Occipital lobe (tissue), 2 donors: ENCODE results near the gene FAM135A. TPM values are rescaled to one million over a fixed set of nuclear protein-coding genes. Genes with fewer than 3 reads are reported as not detected.

Experiments
- DNase-seq: peaks from one replicate; lab custom pipeline; 2025; lab: John Stamatoyannopoulos, UW
- total RNA-seq: library from RNA; depleted of rRNA; stranded (reverse); fragments of >200 nt; gene quantifications from one replicate; pipeline ENCODE4 v1.2.3, GENCODE V29; 2014

The FAM135A gene
- total RNA-seq = 161 TPM

DNA sequence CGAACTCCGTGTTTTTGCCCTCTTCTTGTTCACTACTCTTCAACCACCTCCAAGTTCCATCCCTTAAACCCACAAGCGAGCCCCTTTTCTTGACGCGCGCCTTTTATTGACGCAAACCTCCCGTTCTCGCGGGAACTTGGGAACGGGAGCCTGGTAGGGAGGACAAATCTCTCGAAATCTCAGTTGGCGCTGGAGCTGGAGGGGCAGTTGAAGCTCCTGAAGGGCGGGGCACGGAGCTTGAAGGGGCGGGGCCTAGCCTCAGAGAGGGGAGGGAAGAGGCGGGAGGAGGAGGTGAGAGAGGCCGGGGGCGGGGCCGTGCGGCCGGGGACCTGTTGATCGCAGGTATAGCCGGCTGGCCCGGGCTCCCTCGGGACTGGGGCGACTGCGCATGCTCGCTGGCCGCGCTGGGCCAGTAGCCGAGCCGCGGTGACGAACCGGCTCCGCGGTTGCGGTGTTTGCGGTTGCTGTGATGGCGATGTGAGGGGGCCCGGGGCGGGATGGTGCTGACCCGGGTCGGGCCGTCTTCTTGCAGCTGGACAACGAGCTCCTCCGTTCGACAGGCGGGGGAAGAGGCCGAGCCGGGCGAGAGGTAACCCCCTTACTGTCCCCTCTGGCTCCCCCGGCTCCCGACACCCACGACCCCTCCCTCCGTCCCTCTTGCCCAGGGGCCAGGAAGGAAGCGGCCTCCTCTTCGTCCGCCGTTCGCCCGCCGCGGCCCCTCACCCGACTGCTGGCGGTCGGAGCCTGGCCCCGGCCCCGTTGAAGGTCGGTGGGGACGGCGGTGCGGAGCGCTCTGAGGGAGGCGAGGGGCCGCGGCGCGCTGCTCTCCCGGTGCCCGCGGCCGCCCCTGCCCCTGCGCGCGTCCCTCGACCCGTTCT, at the start of gene FAM135A:
TSS of gene FAM135A (plus strand) at position 395 of the 878 bp plus-strand sequence. CDS start 14,835 bp downstream, outside the sequence.
- DNase-seq = peak; percentile 97

DNA sequence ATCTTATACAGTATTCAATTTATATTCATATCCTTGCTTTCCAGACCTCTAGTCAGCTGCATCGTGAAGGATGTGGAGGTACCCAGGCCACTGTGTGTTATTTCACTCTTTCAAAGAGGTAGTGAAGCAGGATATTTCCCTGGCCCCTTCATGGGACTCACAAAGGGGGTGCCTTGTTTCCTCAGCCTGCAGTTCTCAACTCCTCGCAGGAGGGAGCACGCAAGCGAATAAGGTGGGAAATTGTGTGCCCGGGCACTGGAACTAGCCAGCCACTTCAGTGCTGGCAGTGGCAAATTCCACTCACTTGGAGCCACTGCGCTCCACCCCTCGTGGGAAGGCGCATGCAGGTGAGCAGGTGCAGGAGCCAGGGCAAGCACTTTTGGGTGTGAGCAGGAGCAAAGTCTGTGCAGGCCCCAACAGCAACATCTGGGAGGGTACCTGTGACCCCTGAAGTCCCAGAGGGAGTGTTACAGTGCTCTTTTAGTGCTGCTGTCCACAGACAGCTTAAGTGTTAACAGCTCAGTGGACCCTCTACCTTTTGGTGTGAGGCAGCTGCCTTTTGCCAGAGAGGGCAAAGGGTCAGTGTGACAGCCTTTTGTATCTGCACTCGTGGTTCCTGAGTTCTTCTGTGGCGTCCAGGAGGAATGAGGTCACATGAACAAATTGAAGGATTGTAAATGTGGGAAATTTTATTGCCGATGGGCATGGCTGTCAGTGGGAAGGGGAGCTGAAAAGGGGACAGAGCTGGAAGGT, 49.4 kb upstream of the FAM135A start:
- DNase-seq = no peak

DNA sequence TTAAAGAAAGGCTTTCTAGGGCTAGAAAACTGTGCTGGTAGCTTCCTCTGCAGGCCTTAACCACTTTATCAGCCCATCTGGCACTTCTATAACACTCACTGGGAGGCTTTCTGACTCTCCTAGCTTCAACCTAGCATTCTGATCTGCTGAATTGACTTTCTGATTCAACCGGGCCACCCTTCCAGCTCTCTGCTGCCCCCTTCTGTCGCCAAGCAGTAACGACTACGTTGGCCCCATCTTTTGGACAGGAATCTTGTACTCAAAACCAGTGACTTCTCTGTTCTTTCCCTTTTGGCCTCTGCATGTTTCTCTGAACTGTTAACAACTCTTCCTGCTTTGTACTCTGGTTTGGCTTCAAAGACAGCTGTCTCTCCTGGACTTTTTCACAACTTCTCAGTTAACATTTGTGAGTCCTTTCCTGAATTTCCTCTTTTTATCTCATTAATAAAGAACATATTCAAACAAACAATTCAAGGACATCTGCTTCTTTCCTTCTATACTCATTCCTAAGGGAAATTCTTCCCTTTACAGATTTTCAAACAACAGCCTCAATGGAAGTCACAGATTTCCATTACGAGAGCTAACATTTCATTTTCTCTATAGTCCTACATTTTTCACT, 43.9 kb upstream of the FAM135A start:
- peak; percentile 33 for DNase-seq

DNA sequence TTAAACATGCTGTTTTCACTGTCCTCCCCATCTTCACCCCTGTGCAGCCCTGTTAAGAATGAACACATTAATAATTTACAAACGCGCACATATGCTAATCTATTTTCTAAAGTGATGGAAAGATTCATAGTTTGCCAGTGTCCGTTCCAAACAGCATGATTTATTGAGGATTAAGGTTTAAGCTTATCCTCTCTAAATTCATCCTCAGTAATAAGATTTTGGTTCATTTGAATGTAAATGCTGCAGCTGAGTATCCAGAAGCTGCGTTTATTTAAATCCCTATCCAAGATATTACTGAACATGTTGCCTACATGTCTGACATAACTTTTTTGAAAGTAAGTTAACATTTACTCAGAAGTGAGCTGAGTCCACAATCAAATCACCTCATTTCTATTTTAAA, 42.8 kb upstream of the FAM135A start:
- no peak for DNase-seq

- DNase-seq = no peak
These were observed 41.7 kb upstream of the FAM135A start for GRCh38 chr6:70371454-70372105.

GRCh38 chr6:70375166-70375565, 38.1 kb upstream of the FAM135A start:
- no peak for DNase-seq

DNA sequence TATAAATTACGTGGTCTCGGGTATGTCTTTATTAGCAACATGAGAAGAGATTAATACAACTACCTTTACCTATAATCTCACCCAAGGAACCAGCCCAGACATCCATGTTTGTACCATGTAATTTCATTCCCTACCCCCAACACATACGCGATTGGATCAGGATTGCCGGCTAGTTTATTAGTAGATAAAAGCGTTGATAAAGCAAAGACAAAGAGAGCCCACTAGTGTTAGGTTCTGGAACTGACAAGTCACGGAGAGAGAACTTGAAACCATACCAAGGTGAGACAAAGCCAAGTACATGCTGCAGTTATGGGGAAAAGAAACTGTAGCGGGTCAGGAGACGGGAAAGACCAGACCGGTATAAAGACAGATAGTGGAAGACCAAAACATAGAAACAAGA, 37.4 kb upstream of the FAM135A start:
- no peak for DNase-seq

DNA sequence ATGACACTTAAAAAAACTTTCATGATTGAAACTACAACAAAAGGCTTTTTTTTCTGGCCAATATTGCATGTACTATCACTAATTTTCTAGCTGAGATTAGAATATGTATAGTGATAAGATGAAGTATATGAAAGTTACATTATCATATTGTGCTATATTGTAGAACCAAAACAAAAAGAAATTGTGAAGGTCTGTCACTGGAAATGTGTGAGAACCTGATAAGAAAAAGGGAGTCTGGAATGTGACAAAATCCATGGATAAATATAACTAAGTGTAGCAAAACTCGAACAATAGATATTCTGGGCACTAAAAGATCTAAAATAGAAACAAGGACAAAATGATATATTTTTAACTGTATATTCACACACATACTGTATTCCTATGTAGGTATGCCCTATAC, 36.7 kb upstream of the FAM135A start:
- no peak for DNase-seq

DNA sequence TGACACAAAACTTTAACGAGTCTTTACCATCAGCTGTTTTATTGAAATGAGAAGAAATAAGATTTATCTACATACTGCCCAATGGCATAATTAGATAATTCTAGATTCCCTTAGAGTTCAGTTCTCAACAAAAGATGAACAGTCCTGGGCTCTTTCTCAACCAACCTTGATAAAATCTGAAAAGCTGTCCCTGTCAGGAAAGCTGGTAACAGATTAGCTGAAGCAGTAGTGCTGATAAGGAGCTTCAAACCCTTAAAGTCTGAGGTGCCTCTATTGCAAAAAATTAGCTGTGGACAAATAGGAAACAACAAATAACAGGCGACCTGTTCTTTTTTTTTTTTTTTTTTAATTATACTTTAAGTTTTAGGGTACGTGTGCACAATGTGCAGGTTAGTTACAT, 35.9 kb upstream of the FAM135A start:
- no peak for DNase-seq

DNA sequence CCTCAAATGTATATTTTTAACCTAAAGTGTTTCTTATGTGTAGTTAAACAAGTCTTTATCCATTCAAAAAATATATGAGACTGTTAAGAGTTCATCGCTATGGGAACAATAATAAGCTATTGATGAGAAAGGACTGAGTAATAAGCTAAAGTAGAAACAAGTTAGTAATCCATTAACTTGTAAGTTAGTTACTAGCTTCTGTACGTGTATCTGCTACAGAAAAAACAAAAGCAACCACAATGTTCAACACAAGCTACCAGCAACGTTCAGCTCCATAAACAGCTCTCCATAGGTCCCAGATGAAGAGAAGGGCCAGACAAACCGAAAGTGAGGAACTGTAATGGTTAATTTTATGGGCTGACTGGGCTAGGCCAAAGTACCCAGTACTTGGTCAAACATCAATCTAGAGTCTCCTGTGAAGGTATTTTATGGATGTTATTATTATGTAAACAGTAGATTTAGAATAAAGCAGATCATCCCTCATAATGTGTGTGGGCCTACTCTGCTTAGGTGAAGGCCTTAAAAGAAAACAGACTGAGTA, 33.8 kb upstream of the FAM135A start:
- no peak for DNase-seq

- DNase-seq = no peak
These were observed 33.1 kb upstream of the FAM135A start for GRCh38 chr6:70380252-70380651.

- no peak for DNase-seq
These were observed 32.4 kb upstream of the FAM135A start for GRCh38 chr6:70380771-70381416.

GRCh38 chr6:70381417-70381782, 31.9 kb upstream of the FAM135A start:
- no peak for DNase-seq

- DNase-seq = no peak
These were observed 27.4 kb upstream of the FAM135A start for GRCh38 chr6:70385901-70386300.

DNA sequence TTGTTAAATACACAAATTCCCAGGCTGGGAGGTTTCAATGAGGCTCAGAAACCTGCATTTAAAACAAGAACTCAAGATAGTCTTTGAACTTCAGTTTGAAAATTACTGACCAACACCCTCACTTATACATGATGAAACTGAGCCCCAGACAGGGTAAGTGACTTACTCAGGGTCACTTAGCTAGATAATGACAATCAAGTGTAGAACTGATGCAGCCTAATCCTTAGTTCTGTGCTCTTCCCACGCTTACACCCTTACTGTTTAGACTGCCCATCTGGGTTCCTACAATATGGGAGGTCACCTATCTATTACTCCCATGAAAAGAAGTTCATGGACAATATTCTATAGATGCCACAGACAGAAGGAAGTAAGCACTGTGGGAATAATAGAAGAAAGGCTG, 24.5 kb upstream of the FAM135A start:
- no peak for DNase-seq

- no peak for DNase-seq
These were observed 24.0 kb upstream of the FAM135A start for GRCh38 chr6:70389261-70389660.

DNA sequence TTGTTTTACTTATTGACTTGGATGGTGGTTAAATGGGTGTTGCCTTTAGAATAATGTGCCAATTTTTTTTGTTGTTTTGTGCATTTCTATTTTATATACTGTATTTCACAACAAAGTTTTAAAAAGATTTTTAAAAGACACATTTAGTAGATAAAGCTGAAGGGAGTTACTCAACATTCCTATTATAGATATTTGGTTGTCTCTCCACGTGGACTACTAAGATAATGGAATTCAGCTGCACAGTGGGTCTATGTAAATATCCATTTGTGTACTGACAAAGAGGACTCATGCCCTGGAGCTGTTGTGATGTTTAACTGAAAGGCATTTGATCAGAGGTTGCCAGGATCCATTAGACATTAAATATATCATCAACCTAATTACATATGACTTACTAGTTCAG, 23.2 kb upstream of the FAM135A start:
- no peak for DNase-seq

DNA sequence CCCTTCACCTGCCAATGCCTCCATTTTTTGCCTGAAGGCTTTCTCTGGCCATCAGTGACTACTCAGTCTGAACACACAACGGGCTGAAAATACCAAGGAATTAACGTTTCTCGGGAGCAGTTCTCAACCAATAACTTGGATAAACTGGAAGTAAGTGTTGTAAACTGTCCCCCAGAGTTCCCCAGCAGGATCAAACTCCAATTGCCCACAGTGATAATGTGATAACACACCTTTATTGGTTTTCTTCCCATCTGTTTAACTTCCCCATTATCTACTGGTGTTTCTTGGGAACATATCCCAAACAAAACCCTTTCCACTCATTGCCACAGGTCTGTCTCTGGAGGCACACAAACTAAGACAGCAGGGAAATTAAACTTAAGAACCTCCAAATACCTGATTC, 21.8 kb upstream of the FAM135A start:
- no peak for DNase-seq

GRCh38 chr6:70394518-70395300, 18.6 kb upstream of the FAM135A start:
- DNase-seq = no peak

DNA sequence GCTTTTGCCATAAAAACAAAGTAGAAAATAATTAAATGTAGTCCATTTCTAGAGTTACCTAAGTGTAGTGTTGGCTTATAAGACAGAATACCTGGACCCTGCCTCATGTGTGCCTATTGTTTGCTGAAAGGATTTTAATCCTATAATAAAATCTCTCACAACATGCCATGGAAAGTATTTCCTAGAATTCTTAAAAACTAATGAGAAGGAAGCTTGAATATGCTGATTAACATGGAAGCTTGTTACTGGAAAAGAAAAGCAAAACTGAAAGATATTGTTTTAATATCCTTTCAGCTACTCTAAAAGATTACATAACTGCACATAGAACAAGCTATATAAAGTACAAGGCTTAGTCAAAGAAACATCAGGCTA, 18.0 kb upstream of the FAM135A start:
- no peak for DNase-seq
